Activated naive CD4-positive, alpha-beta T cell (primary cell): ENCODE results near the gene CABP2.
"Not testable (repeated sequence)": the region's sequence is repeated elsewhere in the genome, so short reads cannot be mapped to it uniquely, and the experiment has no call there.

ENCODE experiments used
- DNase-seq, 4 experiments: peaks; one replicate each; lab custom pipeline; 2025; lab: John Stamatoyannopoulos, UW

The CABP2 gene

GRCh38 chr11:67476692-67477091 lies 46.6 kb downstream of the CABP2 start:
- not testable (repeated sequence) for DNase-seq

GRCh38 chr11:67472882-67473281 lies 50.4 kb downstream of the CABP2 start:
- no peak for DNase-seq

- no peak for DNase-seq
These were observed 52.8 kb downstream of the CABP2 start for GRCh38 chr11:67470337-67471002.

- no peak for DNase-seq
These were observed 53.8 kb downstream of the CABP2 start for GRCh38 chr11:67469508-67469811.
